ENCODE results near the gene SLC12A3. TPM values are rescaled to one million over a fixed set of nuclear protein-coding genes. Genes with fewer than 3 reads are reported as not detected.

The SLC12A3 gene
- total RNA-seq, 4 donors from 2014 or later: 0.14 TPM; not detected in 3

- no peak overlapping the region for H3K4me3 ChIP-seq
- no peaks in the 10 kb centered on the region for H3K27me3 ChIP-seq
- intact Hi-C loops (cut with DNase I; ENCODE audit: low total_unique reads): no loop called here
- H3K36me3 ChIP-seq: no peaks in the 10 kb centered on the region
- DNase-seq: no peak
- no peak for TF ChIP-seq POLR2A (IDR thresholded peaks at IDR 0.05)
- TF ChIP-seq, protein P1, sequence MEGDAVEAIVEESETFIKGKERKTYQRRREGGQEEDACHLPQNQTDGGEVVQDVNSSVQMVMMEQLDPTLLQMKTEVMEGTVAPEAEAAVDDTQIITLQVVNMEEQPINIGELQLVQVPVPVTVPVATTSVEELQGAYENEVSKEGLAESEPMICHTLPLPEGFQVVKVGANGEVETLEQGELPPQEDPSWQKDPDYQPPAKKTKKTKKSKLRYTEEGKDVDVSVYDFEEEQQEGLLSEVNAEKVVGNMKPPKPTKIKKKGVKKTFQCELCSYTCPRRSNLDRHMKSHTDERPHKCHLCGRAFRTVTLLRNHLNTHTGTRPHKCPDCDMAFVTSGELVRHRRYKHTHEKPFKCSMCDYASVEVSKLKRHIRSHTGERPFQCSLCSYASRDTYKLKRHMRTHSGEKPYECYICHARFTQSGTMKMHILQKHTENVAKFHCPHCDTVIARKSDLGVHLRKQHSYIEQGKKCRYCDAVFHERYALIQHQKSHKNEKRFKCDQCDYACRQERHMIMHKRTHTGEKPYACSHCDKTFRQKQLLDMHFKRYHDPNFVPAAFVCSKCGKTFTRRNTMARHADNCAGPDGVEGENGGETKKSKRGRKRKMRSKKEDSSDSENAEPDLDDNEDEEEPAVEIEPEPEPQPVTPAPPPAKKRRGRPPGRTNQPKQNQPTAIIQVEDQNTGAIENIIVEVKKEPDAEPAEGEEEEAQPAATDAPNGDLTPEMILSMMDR (IDR thresholded peaks at IDR 0.05): no peak
- peak overlapping the region in 1 of 2 donors; percentile 48 for H3K27ac ChIP-seq
- H3K9me3 ChIP-seq: no peaks in the 10 kb centered on the region
- H3K4me1 ChIP-seq: no peaks in the 10 kb centered on the region
Measured at GRCh38 chr16:56914896-56915295, 49.9 kb downstream of the SLC12A3 start.

GRCh38 chr16:56915336-56916119 lies 50.5 kb downstream of the SLC12A3 start:
- Histone ChIP-seq H3K9me3 (no peaks in the 10 kb centered on the region), H3K27me3 (no peaks in the 10 kb centered on the region), H3K4me3 (no peak overlapping the region), H3K4me1 (no peaks in the 10 kb centered on the region), H3K36me3 (no peaks in the 10 kb centered on the region), H3K27ac (peak overlapping the region; percentile 3 to 53)
- DNase-seq: no peak
- TF ChIP-seq, protein P1 (IDR thresholded peaks at IDR 0.05): no peak
- TF ChIP-seq POLR2A (IDR thresholded peaks at IDR 0.05): peak in 1 of 2 donors; percentile 21
- intact Hi-C loops (cut with DNase I; ENCODE audit: low total_unique reads): no loop called here

DNA sequence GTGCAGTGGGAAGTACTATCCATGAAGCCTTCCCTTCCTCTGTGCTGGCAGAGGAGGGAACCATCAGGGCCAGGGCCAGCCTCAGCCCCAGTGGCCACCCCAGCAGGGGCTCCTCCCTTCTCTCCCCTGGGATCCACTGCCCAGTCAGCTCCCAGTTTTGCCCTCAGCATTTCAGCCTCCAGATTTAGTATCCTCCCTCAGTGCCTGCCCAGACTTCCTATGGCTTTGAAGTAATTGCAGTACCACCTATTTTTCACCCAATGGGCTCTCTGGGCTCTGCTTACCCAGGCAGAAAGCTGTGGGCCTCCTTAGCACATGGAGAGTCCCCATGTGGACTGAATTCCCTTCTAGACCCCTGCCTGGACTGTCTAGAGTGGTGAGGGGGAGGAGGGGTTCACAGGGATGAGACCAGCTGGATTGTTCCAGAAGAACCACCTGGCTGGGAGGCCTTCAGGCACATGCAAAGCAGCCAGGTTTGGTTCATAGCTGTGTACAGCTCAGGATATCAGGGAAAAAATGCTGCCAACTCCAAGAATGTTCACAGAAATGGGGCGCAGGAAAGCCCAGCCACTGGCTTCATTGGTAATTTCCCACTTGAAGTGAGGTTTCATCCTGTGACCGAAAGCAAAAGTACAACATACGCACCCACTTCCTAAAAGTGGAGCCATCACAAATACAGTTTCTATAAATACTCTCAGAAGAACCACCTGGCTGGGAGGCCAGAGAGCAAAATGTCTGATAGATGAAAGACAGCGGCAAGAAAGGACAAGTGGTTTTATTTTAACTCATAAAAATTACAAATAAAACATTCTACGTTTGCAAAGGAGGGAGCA lies 51.8 kb downstream of the SLC12A3 start:
- H3K36me3 ChIP-seq: no peaks in the 10 kb centered on the region
- no peak overlapping the region for H3K4me3 ChIP-seq
- intact Hi-C loops (cut with DNase I; ENCODE audit: low total_unique reads): no loop called here
- no peaks in the 10 kb centered on the region for H3K27me3 ChIP-seq
- no peak for TF ChIP-seq POLR2A (IDR thresholded peaks at IDR 0.05)
- TF ChIP-seq, protein P1 (IDR thresholded peaks at IDR 0.05): no peak
- no peaks in the 10 kb centered on the region for H3K4me1 ChIP-seq
- peak overlapping the region; percentile 17 to 53 for H3K27ac ChIP-seq
- no peaks in the 10 kb centered on the region for H3K9me3 ChIP-seq
- no peak for DNase-seq

DNA sequence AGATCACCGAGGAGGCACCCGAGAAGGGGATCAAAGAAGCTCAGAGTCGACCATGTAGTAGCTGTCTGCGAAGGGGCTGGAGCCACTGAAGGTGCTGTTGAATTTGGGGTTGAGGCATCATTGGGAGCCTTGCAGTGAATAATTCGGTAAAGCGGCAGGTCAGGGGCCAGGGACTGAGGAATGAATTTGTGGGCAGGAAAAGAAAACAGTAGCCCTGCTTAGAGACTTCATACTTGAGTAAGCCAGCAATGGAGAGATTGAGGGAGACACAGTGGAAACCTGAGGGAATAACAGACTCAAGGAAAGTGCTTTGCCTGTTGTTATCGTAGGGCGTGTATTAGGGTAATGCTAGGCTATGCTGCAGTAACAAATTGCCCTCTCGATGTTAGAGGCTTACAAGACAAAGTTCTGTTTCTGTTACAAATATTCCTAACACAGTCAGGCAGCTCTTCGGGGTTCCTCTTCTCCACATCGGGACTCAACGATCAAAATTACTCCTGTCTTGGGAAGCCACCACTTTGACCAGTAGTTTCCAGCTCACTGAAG lies 53.5 kb downstream of the SLC12A3 start:
- Histone ChIP-seq H3K4me3 (no peak overlapping the region), H3K4me1 (no peaks in the 10 kb centered on the region), H3K36me3 (no peaks in the 10 kb centered on the region), H3K27ac (no peak overlapping the region), H3K9me3 (no peaks in the 10 kb centered on the region), H3K27me3 (no peaks in the 10 kb centered on the region)
- DNase-seq: no peak
- intact Hi-C loops (cut with DNase I; ENCODE audit: low total_unique reads): no loop called here
- no peak for TF ChIP-seq POLR2A (IDR thresholded peaks at IDR 0.05)
- TF ChIP-seq, protein P1 (IDR thresholded peaks at IDR 0.05): no peak
